HG03469 (cell line): ENCODE measurements around the gene CAMK1G.
A peak's percentile ranks its signal among the peaks of the same experiment; 100 is the strongest.

Experiments used
- ATAC-seq: cut with Tn5 transposase; IDR thresholded peaks from one replicate; pipeline ENCODE4 v1.9.1; 2021; ENCODE audit warnings: mild to moderate bottlenecking, moderate library complexity, moderate number of reproducible peaks; ENCODE audit not compliant: unreplicated experiment

CAMK1G gene

DNA sequence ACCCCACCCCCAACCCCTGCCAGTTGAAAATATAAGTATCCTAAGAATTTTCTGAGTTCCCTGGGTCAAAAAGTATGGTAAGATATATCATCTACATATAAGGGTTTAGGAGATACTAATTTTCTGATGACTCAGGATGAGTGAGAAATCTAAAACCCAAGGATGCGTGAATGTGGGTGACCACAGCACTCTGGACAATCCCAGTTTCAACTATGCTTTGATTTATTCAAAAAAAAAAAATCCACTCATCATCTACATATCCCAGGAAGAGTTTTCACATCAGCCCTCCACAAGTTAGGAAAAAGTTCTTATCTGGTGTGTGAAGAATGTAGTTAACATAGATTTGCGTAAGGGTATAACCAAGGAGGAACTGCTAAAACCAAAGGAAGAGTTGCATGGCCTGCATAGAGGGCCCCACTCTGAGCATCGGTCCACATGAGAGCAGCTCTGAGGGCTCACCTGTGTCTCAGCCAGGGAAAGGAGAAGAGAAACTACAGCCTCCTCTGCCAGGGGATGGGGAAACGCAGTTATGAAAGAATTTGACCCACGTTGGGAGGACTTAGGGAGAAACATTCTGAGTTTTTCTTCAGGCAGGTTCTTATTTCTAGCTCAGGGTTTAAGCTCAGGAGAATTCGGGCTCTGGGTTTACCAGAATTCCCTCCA, 50.0 kb downstream of the CAMK1G start:
- ATAC-seq = no peak

DNA sequence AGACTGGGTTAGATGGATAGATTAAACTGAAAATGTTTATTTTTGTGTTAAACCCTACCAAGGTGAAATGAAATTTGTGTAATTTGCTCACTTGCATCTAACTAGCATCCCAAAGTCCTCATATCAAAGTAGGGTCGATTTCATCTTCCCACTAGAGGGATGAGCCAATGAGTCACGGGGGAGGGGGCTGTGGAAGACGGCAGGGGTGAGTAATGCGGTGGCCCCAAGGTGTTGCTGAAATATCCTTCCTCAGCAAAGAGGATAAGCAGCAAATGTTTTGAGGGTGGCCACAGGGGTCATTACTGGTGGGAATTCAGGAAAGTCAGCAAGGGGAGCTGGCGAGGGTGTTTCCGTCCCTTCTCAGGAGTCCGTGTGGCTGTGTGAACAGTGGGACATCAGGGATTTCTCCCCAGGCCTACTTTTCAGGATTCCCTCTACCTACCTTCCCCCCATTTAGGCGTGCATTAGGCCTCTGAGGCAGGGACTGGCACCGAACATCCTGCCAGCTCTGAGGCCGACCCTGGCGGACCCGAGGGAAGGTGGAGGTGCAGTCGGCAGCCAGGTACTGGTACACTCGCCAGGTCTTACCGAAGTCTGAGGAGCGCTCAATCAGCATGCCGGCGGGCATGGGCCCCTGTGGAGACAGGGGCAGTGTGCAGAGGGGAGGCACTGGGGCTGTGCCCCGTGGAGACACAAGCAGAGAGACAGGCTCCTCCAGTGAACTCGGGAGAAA, 50.7 kb downstream of the CAMK1G start:
- no peak for ATAC-seq

DNA sequence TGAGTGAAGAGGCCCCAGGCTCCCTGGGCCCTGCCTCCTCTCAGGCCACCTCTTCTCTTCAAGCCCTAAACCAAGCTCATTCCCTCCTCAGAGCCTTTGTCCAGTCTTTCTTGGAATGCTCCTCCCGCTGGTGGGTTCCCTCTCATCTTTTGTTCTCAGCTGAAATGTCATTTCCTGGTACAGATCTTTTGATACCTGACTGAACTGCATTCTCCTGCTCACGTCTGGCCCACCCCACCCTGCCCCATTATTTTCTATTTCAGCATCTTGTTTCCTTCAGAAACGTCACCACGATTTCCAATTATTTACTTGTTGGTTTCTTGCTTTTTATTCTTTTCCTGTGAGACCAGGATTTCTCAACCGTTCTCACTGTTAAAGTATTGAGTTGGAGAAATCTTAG, 52.3 kb downstream of the CAMK1G start:
- no peak for ATAC-seq

DNA sequence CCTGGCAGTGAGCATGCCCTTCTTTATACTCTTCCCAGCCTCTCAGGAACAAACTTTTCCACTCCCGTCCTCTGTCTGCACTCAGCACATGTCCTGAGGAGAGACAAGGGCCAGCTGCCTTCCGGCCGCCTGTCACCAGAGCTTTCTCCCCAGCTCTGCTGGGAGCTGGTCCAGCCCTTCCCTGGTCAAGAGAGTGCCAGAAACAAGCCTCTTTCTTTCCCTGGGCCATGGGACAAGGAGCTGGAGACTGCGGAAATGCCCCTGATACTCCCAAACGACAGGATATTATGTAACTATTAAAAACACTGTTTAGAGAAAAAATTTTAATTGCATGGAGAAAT, 58.3 kb downstream of the CAMK1G start:
- no peak for ATAC-seq

- no peak for ATAC-seq
Measured at GRCh38 chr1:209642816-209643215, 59.3 kb downstream of the CAMK1G start.

GRCh38 chr1:209643285-209644020, 59.9 kb downstream of the CAMK1G start:
- ATAC-seq = no peak

DNA sequence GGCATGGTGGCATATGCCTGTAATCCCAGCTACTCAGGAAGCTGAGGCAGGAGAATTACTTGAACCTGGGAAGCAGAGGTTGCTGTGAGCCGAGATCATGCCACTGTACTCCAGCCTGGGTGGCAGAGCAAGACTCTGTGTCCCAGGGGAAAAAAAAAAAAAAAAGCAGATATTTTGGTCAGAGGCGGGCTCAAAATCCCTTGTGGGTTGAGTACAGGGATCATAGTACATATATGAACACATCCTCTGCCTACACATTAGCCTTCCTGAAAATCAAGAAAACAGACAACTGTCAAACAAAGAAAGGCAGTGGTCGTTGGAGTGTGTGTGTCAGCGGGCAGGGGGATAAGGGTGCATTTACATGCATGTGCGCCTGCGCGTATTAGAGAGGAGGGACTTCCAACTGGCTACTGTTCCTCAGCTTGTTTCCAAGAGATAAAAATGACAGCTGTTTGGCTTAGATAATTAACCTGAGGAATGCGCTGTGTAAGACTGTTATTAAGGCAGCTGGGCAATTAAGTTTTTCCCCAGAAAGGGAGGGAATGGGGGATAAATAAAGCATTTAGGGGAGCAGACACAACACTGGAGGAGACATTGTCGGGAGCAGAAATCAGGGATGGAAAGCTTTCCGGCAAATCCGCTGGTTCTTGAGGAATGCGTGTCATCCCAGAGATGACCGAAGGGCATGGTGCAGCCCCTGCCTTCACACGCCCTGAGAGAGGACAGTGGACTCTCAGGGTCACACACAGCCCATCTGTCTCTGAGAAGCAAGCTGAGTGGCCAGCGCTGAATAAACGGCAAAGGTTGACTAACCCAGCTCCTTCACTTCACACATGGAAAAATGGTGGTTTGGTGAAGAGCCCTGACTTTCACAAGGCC, 62.3 kb downstream of the CAMK1G start:
- ATAC-seq = no peak

- no peak for ATAC-seq
Measured at GRCh38 chr1:209646558-209646957, 63.0 kb downstream of the CAMK1G start.

DNA sequence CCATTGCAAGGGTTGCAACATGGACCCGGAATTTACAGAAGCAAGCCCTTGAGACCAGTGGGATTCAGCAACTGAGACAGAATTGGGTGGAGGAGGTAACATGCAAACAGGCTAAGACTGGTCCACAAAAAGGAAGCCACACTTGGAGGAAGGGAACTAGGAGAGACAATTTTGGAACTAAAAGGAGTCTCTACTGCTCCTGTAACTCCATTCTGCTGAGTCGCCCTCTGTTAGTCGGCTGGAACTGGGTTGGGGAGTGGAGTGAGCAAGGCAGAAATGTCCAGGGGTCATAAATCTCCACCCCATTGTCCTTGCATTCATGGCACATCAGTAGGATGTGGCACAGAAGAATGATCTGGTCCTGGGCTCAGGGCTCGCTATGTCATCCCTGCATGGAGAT, 63.6 kb downstream of the CAMK1G start:
- ATAC-seq = no peak

DNA sequence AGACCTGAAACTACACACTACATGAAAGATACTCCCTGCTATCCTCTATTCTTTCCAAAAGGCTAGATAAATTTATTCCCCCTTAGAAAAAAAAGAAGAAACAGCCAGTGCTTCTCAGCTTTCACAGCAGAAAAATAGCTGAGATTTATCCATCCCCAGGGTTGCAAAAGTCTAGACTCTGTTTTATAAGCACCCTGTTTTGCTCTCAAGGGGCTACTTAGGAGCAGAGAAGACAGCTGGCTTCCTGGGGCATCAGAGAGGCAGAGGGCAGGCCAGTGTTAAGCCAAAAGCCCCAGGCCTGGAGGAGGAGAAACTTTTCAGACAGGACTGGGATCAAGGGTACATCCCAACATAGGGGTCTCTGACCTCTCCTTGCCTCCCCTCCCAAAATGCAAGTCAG, 64.8 kb downstream of the CAMK1G start:
- ATAC-seq = no peak

DNA sequence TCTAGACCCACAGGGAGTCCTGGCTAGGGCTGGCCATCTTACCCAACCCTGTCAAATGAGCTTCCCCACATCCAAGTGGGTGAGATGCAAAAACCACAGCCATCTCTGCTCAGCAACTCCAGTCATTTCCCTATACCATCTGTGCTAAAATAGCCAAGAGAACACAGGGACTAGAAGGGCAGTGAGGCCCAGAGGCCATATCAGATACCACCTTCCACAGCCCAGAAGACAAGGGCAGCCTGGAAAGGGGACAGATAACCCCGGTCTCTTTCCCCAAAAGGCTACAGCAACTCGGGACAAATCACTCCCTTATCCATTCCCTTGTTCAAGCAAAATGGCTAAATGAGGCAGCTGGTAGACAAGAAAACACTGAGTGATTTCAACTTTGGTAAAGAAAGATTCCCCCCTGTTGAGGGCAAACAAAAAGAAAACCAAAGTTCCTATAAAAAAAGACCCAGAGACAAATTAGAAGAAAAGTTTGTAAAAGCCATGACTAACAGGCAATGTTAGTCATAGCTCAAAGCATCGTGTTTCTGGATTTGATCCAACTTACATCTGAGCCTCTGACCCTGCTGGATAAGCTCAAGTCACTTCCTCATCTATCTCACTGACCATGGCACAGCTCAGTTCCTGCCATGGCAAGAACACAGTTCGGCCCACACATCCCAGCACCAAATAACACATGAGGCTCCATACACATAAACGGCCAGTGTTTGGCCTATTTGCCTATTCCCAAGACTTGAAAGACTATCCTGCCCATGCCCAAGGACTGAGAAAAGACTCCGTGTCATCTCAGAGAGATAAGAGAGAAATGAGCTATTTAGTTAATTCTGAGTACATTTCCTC, 65.6 kb downstream of the CAMK1G start:
- no peak for ATAC-seq

DNA sequence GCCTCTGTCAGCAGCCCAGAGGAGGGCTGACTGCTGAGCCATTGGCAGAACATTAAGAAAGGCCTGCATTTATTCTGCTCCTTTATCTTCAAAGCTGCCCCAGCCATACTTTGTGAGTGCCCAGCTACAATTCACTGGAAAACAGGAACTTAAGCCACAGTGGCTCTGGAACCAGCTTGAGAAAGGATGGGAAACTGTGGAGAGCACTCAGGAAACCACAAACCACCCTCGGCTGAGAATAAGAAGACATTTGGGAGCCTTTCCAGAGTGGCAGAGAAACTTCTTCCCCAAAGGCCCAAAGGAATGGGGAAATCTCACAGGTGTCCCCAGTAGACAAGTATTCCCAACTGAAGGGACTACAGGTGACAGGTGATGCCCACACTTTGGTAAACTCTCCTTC, 66.9 kb downstream of the CAMK1G start:
- no peak for ATAC-seq

DNA sequence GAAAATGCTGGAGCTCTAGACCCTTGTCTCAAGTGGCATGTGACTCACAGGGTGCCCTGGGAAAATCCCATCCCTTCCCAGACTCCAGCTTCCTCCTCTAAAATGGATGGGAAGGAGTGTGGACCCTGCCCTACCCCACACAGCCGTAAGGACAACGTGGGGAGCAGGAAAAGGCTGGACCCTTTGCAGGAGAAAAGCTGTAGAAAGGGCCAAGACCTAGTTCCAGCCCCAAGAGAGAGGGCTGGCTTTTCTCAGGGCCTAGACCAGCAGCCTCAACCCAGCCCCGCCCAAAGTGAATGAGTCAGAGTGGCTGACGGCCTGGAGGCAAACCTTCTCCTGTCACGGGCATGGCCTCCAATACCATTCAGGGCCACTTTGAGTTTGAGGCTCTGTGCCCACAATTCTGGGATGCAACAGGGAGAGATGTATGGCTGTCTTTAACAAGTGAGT, 67.6 kb downstream of the CAMK1G start:
- ATAC-seq = peak; percentile 46

DNA sequence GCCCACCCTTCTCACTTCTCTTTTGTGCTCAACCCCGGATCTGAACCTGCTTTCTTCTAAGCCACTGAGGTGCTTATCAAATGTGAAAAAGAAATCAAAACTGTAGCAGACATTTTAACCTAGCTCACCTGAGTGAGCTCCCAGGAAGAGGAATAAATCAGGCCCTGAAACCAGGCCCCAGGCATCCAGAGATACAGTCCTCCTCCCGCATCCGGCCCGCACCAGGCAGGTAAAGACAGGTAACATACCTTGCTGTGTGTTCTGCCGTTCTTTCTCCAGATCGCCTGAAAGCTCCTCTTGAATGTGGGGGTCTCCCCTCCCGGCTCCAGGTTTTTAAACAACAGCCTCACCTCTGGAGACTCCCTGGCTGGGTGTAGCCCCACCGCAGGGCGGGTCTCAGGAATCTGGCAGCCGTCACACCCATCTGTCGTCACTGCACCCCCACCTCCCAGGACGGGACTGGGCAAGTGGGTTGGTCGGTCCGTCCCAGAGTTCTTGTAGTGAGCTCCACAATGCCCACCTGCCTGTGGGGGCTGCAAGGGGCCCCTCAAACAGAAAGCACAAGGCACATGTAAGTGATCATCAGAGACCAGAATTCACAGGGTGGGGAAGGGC, 68.7 kb downstream of the CAMK1G start, which contains the start of gene LAMB3:
TSS of gene LAMB3 (minus strand) at position 305 of the 615 bp plus-strand sequence. CDS start 1,481 bp downstream, outside the sequence.
- ATAC-seq = no peak

GRCh38 chr1:209652873-209653401, 69.4 kb downstream of the CAMK1G start:
- ATAC-seq = no peak

DNA sequence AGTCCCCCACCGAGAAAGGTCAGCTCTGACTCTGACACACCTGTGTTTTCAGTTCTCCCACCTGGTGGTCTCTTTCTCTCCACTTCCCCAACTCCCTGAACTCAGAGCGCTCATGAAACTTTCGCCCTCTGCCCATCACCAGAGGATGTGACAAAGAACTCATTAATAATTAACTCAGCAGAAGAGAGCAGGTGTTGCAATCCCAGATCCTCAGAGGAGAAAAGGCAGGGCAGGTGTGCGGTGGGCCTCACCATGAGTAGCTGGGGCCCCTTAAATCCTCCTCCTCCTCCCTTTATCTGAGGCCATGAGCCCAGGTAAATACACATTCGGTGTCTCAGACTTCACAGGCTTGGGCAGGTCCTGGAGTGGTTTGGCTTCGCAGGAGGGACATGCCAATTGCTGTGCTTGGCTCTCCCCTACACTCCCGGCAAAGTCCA, 70.4 kb downstream of the CAMK1G start:
- ATAC-seq = no peak

DNA sequence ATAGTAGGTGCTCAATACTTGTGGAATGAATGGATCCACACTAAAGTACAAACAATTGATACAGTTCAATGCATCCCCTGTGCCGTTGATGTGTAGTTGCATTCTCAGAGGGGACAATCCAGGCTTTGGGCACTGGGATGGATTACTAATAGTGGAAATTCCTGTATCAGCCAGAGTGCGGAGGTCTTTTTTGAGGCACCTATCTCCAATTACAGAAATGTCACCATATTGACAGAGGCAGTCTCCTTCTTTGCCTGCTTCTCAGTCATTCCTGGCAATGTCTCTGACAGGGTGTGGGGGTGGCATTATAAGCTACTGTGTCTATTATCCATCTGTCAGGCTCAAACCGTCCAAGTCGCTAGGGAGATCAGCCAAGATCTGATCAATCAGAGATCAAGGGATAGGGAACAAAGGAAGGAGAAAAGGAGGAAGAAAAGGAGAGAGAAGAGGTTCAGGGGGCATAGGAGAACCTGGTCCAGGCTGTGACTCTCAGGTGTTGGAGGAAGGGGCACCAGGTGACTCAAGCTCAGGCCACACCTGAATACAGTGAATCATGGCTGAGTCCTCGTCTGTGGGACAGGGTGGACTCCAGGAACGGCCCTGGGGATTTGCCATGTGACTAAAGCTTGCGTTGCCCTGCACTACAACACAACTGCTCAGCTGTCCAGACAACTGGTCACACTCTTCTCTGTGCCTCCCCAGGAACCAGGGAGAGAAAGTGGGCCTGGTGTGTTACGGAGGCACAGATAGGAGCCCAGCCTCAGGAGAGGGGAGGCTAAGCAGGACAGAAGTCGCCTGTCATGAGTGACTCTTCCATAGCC, 72.1 kb downstream of the CAMK1G start:
- no peak for ATAC-seq

DNA sequence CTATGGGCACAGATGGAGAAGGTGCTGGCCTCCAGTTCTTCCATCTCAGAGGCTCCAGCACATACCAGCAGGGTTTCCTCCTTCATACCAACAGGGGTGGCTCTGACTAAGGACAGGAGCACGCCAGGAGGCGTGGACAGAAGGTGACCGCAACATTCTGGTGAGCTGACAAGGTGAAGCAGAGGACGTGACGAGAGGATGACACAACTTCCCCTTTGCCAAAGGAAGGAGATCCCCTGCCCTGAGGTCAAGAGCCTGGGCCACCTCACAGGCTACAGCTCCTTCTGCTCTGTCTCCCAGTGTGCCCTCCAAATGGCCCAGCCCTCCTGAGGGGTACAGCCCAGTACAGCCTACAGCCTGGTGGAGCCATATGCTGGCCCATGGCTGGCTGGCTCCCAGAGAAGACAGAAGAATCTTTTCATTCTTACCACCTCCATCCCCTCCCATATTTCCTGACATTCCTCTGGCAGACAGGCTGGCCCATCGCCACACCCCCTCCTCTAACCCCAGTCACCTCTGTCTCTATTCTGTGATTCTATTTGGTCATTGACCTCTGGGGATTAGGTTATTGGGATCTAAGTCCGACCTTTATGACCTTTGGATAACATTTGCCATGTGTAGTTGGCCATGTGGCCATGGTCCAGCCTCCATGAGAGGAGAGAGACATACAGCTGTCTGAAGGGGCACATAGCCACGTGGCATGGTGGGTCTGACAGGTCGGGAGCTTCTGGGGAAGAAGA, 73.8 kb downstream of the CAMK1G start:
- ATAC-seq = no peak
